ENCODE results near the gene AP1G2. TPM values are rescaled to one million over a fixed set of nuclear protein-coding genes. Genes with fewer than 3 reads are reported as not detected.

Gene AP1G2
- total RNA-seq, 1 donor from 2014 or later = 53.2 TPM

DNA sequence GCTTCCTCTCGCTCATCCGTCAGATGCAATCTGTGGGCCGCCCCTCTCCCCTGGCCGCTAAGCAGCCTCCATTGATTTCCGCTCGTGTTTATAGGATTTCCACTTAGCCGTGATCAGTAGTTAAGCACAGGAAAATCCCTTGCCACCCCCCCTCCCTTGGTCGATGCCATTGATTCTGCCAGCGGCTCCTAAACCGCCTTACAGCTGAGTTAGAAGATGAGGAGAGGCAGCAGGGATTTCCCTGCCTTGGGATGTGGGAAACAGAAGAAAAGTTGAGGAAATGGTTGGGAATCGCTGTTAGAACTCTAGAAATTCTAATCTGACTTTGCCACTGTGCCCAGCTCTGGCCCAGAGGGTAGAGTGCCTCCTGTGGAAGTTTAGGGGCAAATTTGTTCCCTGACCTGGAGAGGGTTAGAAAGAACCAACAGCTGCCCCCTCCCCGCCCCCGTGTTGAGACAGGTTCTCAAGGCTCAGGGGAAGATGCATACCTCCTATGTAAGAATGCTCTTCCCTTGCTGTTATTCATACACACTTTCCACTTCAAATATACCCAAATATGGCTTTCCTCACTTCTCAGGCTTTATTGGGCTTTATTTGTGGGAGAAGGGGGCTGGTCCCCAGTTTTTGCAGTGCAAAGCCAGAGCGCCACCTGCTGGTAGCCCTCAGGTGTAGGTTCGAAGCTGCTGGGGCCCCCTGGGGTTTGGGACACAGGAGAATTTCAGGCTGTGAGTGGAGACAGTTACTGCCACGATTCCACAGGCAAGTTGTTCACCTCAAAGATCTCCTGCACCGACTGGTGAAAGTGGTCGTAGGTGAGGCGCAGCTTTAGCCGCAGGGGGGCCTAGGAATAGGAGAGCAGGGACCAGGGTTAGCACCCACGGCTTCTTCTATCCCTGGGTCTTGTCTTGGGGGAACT, 8.3 kb downstream of the AP1G2 start:
- peaks cover 37% of the 10 kb centered on the region for H3K4me1 Mint-ChIP-seq
- peak overlapping the region; percentile 80 for H3K4me3 Mint-ChIP-seq
- H3K27me3 Mint-ChIP-seq (ENCODE audit: low read depth) = no peaks in the 10 kb centered on the region
- DNase-seq (ENCODE audit: low read depth, low spot score) = peak; percentile 67
- no peaks in the 10 kb centered on the region for H3K36me3 Mint-ChIP-seq (ENCODE audit: low read depth)
- H3K9me3 Mint-ChIP-seq = no peaks in the 10 kb centered on the region
- TF ChIP-seq, protein P1, sequence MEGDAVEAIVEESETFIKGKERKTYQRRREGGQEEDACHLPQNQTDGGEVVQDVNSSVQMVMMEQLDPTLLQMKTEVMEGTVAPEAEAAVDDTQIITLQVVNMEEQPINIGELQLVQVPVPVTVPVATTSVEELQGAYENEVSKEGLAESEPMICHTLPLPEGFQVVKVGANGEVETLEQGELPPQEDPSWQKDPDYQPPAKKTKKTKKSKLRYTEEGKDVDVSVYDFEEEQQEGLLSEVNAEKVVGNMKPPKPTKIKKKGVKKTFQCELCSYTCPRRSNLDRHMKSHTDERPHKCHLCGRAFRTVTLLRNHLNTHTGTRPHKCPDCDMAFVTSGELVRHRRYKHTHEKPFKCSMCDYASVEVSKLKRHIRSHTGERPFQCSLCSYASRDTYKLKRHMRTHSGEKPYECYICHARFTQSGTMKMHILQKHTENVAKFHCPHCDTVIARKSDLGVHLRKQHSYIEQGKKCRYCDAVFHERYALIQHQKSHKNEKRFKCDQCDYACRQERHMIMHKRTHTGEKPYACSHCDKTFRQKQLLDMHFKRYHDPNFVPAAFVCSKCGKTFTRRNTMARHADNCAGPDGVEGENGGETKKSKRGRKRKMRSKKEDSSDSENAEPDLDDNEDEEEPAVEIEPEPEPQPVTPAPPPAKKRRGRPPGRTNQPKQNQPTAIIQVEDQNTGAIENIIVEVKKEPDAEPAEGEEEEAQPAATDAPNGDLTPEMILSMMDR (conservative IDR thresholded peaks at IDR 0.05) = peak; percentile 86
- peak overlapping the region; percentile 43 for H3K27ac Mint-ChIP-seq (ENCODE audit: unreplicated experiment)

DNA sequence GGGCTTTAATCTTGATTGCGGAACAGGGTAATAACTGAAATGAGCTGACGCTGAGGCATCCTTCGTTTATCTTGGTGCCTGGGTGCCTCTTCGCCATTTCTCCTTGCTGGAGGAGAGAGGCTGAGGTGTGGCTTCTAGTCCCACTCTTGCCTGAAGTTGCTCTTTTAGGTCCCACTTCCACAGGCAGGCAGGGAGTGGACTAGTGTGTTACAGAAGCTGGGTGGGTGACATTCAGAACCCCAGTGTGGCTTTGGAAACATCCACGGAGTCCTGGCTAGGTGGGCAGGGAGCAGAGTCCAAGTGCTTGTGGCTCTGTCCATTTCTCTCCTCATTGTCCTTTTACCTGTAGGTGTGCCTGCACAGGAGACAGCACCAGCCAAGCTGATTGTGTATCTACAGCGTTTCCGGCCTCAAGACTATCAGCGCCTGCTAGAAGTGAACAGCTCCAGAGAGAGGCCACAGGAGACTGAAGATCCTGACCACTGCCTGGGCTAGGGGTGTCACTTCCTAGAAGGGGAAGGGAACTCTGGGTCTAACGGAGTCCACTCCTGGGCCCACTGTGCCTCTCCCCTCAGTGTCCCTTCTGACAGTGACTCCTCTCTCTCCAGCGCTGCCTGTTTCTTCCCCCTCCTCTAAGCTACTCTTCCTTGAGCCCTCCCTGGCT, 9.1 kb downstream of the AP1G2 start:
- TF ChIP-seq, protein P1 (conservative IDR thresholded peaks at IDR 0.05) = no peak
- Mint-ChIP-seq H3K4me3 (peak overlapping the region; percentile 80), H3K4me1 (peaks cover 37% of the 10 kb centered on the region), H3K9me3 (no peaks in the 10 kb centered on the region), H3K27me3 (ENCODE audit: low read depth) (no peaks in the 10 kb centered on the region), H3K27ac (ENCODE audit: unreplicated experiment) (no peak overlapping the region), H3K36me3 (ENCODE audit: low read depth) (no peaks in the 10 kb centered on the region)
- DNase-seq (ENCODE audit: low read depth, low spot score) = no peak

DNA sequence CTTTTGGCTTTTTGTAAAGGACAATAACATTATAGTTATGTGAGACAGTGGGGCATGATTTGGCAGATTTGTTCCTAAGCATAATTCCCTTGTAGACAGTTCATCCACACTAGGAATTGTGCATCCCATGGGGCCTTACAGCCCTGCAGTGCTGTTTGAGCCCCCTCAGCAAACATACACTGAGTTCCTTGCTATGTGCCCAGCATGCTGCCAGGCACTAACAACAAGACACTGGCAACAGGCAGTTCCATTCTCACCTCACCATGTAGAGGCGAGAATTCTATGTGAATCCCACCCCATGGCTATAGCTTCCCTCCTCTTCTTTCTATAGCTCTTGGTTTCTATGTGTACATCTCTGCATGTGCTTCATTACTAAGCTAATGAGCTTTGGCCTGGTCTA, 9.6 kb downstream of the AP1G2 start:
- DNase-seq (ENCODE audit: low read depth, low spot score) = no peak
- Mint-ChIP-seq H3K4me3 (peak overlapping the region; percentile 80), H3K27me3 (ENCODE audit: low read depth) (no peaks in the 10 kb centered on the region), H3K9me3 (no peaks in the 10 kb centered on the region), H3K36me3 (ENCODE audit: low read depth) (no peaks in the 10 kb centered on the region), H3K4me1 (peaks cover 35% of the 10 kb centered on the region), H3K27ac (ENCODE audit: unreplicated experiment) (no peak overlapping the region)
- TF ChIP-seq, protein P1 (conservative IDR thresholded peaks at IDR 0.05) = no peak

DNA sequence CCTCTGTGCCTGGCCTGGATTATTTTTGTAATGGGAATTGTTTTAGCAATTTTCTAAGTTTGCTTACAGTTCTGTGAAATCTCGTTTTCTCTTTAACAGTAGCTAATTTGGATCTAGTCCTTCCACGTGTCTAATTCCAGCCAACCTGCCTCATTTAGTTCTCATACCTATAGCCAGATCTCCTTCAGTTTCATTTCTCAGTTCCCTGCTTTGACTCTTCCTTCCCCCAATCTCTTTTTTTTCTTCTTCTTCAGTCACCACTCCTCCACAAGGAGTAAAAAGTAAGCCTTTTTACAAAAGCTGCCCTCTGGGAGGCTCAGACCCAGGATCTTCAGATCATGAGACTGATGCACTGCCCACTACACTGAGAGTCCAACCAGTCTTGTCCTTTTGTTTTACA, 10.1 kb downstream of the AP1G2 start:
- DNase-seq (ENCODE audit: low read depth, low spot score) = no peak
- no peaks in the 10 kb centered on the region for H3K27me3 Mint-ChIP-seq (ENCODE audit: low read depth)
- peak overlapping the region; percentile 80 for H3K4me3 Mint-ChIP-seq
- H3K27ac Mint-ChIP-seq (ENCODE audit: unreplicated experiment) = no peak overlapping the region
- peaks cover 32% of the 10 kb centered on the region for H3K4me1 Mint-ChIP-seq
- H3K9me3 Mint-ChIP-seq = no peaks in the 10 kb centered on the region
- TF ChIP-seq, protein P1 (conservative IDR thresholded peaks at IDR 0.05) = no peak
- no peaks in the 10 kb centered on the region for H3K36me3 Mint-ChIP-seq (ENCODE audit: low read depth)

DNA sequence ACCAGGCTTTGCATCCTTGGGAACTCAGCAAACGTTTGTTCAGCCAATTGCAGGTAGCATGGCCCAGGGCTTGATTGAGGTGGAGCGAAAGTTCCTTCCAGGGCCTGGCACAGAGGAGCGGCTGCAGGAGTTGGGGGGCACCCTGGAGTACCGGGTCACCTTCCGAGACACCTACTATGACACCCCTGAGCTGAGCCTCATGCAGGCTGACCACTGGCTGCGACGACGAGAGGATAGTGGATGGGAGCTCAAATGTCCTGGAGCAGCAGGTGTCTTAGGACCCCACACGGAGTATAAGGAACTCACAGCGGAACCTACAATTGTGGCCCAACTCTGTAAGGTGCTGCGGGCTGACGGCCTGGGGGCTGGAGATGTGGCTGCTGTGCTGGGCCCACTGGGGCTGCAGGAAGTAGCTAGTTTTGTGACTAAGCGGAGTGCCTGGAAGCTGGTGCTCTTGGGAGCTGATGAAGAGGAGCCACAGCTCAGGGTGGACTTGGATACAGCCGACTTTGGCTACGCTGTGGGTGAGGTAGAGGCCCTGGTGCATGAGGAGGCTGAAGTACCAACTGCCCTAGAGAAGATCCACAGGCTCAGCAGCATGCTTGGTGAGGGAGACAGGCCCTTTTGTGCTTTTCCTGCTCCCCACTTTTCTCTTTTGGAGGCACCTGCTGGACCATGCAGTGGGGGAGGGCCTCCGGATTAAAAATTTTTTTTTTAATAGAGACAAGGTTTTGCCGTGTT, 10.7 kb downstream of the AP1G2 start:
- TF ChIP-seq, protein P1 (conservative IDR thresholded peaks at IDR 0.05) = no peak
- H3K27ac Mint-ChIP-seq (ENCODE audit: unreplicated experiment) = no peak overlapping the region
- no peaks in the 10 kb centered on the region for H3K9me3 Mint-ChIP-seq
- no peak for DNase-seq (ENCODE audit: low read depth, low spot score)
- H3K36me3 Mint-ChIP-seq (ENCODE audit: low read depth) = no peaks in the 10 kb centered on the region
- no peaks in the 10 kb centered on the region for H3K27me3 Mint-ChIP-seq (ENCODE audit: low read depth)
- H3K4me1 Mint-ChIP-seq = peaks cover 34% of the 10 kb centered on the region
- H3K4me3 Mint-ChIP-seq = peak overlapping the region; percentile 95

All from neural crest cell (in vitro differentiated cells).